Naive thymus-derived CD4-positive, alpha-beta T cell (primary cell): ENCODE data around the gene ILF3. TPM values are rescaled to one million over a fixed set of nuclear protein-coding genes. Genes with fewer than 3 reads are reported as not detected.
A peak's percentile ranks its signal among the peaks of the same experiment; 100 is the strongest.

Source experiments
- ATAC-seq: fragments of 150-1000 bp; cut with Tn5 transposase; 2 replicates; pipeline ENCODE4 v1.10.0; 2021; ENCODE audit warnings: mild to moderate bottlenecking, moderate library complexity
- CTCF ChIA-PET: fragments of 350-600 bp; sonication (Branson Sonifier 250); formaldehyde crosslinking; loops from one replicate; lab custom pipeline; 2021; ENCODE audit warnings: antibody characterized with exemption; lab: Charles Lee
- POLR2A ChIA-PET: fragments of 350-600 bp; sonication (Branson Sonifier 250); formaldehyde crosslinking; loops from one replicate; lab custom pipeline; 2021; ENCODE audit warnings: antibody characterized with exemption, inconsistent platforms; lab: Charles Lee
- DNase-seq, 9 donors: peaks; one replicate each; pipeline versions ENCODE4 v3.0.0 to v3.0.0-alpha.2; 2020 to 2022; ENCODE audit warnings: mixed read lengths in 1 of 9
- H3K27ac ChIP-seq: one replicate; pipeline ENCODE4 v1.7.0; 2013; ENCODE audit warnings: mild to moderate bottlenecking, low read depth, low read length, moderate library complexity
- H3K27me3 ChIP-seq, 2 donors: one replicate each; pipeline ENCODE4 v1.7.0; 2013; ENCODE audit warnings: low read length in 2 of 2, mild to moderate bottlenecking in 2 of 2, moderate library complexity in 2 of 2; ENCODE audit not compliant: control insufficient read depth in 2 of 2, insufficient read depth in 2 of 2
- H3K36me3 ChIP-seq, 3 experiments: 1 replicate in 2 of 3; 2 replicates in 1 of 3; pipeline ENCODE4 v1.7.0; 2013; ENCODE audit warnings: low read length in 3 of 3, mild to moderate bottlenecking in 3 of 3, moderate library complexity in 1 of 3; ENCODE audit not compliant: insufficient read depth in 3 of 3, control insufficient read depth in 2 of 3
- H3K4me1 ChIP-seq, 2 donors: one replicate each; pipeline ENCODE4 v1.7.0; 2013; ENCODE audit warnings: low read length in 2 of 2, mild to moderate bottlenecking in 2 of 2, moderate library complexity in 1 of 2; ENCODE audit not compliant: control insufficient read depth in 2 of 2, insufficient read depth in 2 of 2
- H3K4me3 ChIP-seq: 2 replicates; pipeline ENCODE4 v1.7.0; 2013; ENCODE audit warnings: mild to moderate bottlenecking, low read length
- H3K9me3 ChIP-seq, 3 experiments: 1 replicate in 2 of 3; 2 replicates in 1 of 3; pipeline ENCODE4 v1.7.0; 2013; ENCODE audit warnings: low read length in 3 of 3; ENCODE audit not compliant: control insufficient read depth in 2 of 3
- H3K27ac Mint-ChIP-seq, 9 donors: one replicate each; pipeline ENCODE4 v1.8.0; 2020 to 2022; ENCODE audit warnings: mixed read lengths in 9 of 9, mild to moderate bottlenecking in 8 of 9, moderate library complexity in 5 of 9, inconsistent platforms in 2 of 9
- H3K27me3 Mint-ChIP-seq, 5 donors: one replicate each; pipeline ENCODE4 v1.8.0; 2021 to 2022; ENCODE audit warnings: mixed read lengths in 5 of 5, mild to moderate bottlenecking in 1 of 5
- H3K36me3 Mint-ChIP-seq, 5 donors: one replicate each; pipeline ENCODE4 v1.8.0; 2020 to 2022; ENCODE audit warnings: mixed read lengths in 5 of 5, mild to moderate bottlenecking in 3 of 5, inconsistent platforms in 1 of 5
- H3K4me1 Mint-ChIP-seq, 7 donors: one replicate each; pipeline ENCODE4 v1.8.0; 2020 to 2022; ENCODE audit warnings: mixed read lengths in 7 of 7, mild to moderate bottlenecking in 3 of 7, inconsistent platforms in 1 of 7
- H3K4me3 Mint-ChIP-seq, 10 donors: one replicate each; pipeline ENCODE4 v1.8.0; 2020 to 2022; ENCODE audit warnings: mild to moderate bottlenecking in 10 of 10, mixed read lengths in 10 of 10, moderate library complexity in 6 of 10, inconsistent platforms in 2 of 10
- H3K9me3 Mint-ChIP-seq, 11 donors: one replicate each; pipeline ENCODE4 v1.8.0; 2020 to 2022; ENCODE audit warnings: mixed read lengths in 11 of 11, mild to moderate bottlenecking in 4 of 11, inconsistent platforms in 1 of 11, moderate library complexity in 1 of 11
- intact Hi-C, 2 donors: fragments of 100-400 bp; cut with micrococcal nuclease; formaldehyde crosslinking; loops; one replicate each; pipeline ENCODE4 v1.15.1; 2023
- polyA plus RNA-seq, 2 donors: library from polyadenylated mRNA; unstranded; fragments of 300-500 nt; fragmentation: Illumina TruSeq; gene quantifications; one replicate each; pipeline ENCODE4 v1.2.3, GENCODE V29; 2021
- total RNA-seq, 6 experiments: library from RNA in 5 of 6; stranded (reverse) in 5 of 6; gene quantifications; 1 replicate in 5 of 6; 2 replicates in 1 of 6; pipeline ENCODE4 v1.2.3 and lab custom pipeline; 2021 to 2026

ILF3 gene
- total and polyA plus RNA-seq, 7 experiments from 2014 or later: 91.0 to 515 (median 364) TPM

- Histone ChIP-seq H3K4me3 (no peak overlapping the region), H3K27me3 (no peaks in the 10 kb centered on the region), H3K9me3 (no peaks in the 10 kb centered on the region), H3K36me3 (peaks cover 0 to 62% (median 18%) of the 10 kb centered on the region in 3 experiments), H3K27ac (no peak overlapping the region), H3K4me1 (peaks cover 4 to 10% of the 10 kb centered on the region in 2 donors)
- ChIA-PET POLR2A (no interaction called here), CTCF (interaction anchor here (0.8 kb wide), 1 partner anchor 8 kb away, joined by 3 read pairs; no protein-coding TSS in a partner anchor)
- Mint-ChIP-seq H3K4me1 (peaks cover 8 to 19% (median 15%) of the 10 kb centered on the region in 7 donors), H3K27ac (peak overlapping the region in 1 of 9 donors; percentile 76), H3K36me3 (peaks cover 0 to 15% (median 6%) of the 10 kb centered on the region in 5 donors), H3K4me3 (peak overlapping the region in 1 of 10 donors; percentile 48), H3K9me3 (peaks cover 0 to 4% (median 0%) of the 10 kb centered on the region in 11 donors), H3K27me3 (peaks cover 0 to 7% (median 0%) of the 10 kb centered on the region in 5 donors)
- no peak for DNase-seq
- ATAC-seq: no peak
- intact Hi-C loops: loop anchor here in 1 of 2 donors (10.0 kb wide), 1 partner anchor 217 kb away; no protein-coding TSS in a partner anchor
These were observed 37.2 kb downstream of the ILF3 start for GRCh38 chr19:10691178-10691881.

- Mint-ChIP-seq H3K36me3 (peaks cover 0 to 14% (median 6%) of the 10 kb centered on the region in 5 donors), H3K27ac (peak overlapping the region in 1 of 9 donors; percentile 76), H3K9me3 (peaks cover 0 to 4% (median 0%) of the 10 kb centered on the region in 11 donors), H3K4me1 (peaks cover 12 to 23% (median 20%) of the 10 kb centered on the region in 7 donors), H3K4me3 (peak overlapping the region in 1 of 10 donors; percentile 48), H3K27me3 (peaks cover 0 to 7% (median 0%) of the 10 kb centered on the region in 5 donors)
- intact Hi-C loops: loop anchor here in 1 of 2 donors (10.0 kb wide), 1 partner anchor 217 kb away; no protein-coding TSS in a partner anchor
- Histone ChIP-seq H3K4me1 (peaks cover 4 to 10% of the 10 kb centered on the region in 2 donors), H3K9me3 (no peaks in the 10 kb centered on the region), H3K36me3 (peaks cover 0 to 56% (median 18%) of the 10 kb centered on the region in 3 experiments), H3K4me3 (no peak overlapping the region), H3K27me3 (no peaks in the 10 kb centered on the region), H3K27ac (no peak overlapping the region)
- CTCF ChIA-PET: interaction anchor here (0.8 kb wide), 1 partner anchor 8 kb away, joined by 3 read pairs; no protein-coding TSS in a partner anchor
- DNase-seq (no peak), ATAC-seq (no peak)
- POLR2A ChIA-PET: no interaction called here
These were observed 37.7 kb downstream of the ILF3 start for GRCh38 chr19:10691883-10692282.

GRCh38 chr19:10692673-10693264 lies 38.6 kb downstream of the ILF3 start:
- Mint-ChIP-seq H3K36me3 (peaks cover 0 to 13% (median 6%) of the 10 kb centered on the region in 5 donors), H3K9me3 (peaks cover 0 to 4% (median 0%) of the 10 kb centered on the region in 11 donors), H3K4me1 (peaks cover 12 to 23% (median 21%) of the 10 kb centered on the region in 7 donors), H3K27me3 (peaks cover 0 to 11% (median 0%) of the 10 kb centered on the region in 5 donors), H3K27ac (peak overlapping the region in 2 of 9 donors; percentile 21 to 39), H3K4me3 (peak overlapping the region in 1 of 10 donors; percentile 2)
- intact Hi-C loops: loop anchor here in 1 of 2 donors (10.0 kb wide), 1 partner anchor 218 kb away; no protein-coding TSS in a partner anchor
- no peak for DNase-seq
- peaks cover 0 to 48% (median 18%) of the 10 kb centered on the region in 3 experiments for H3K36me3 ChIP-seq
- no peaks in the 10 kb centered on the region for H3K9me3 ChIP-seq
- no peaks in the 10 kb centered on the region for H3K27me3 ChIP-seq
- H3K27ac ChIP-seq: no peak overlapping the region
- ChIA-PET POLR2A (no interaction called here), CTCF (no interaction called here)
- no peak overlapping the region for H3K4me3 ChIP-seq
- peaks cover 4 to 10% of the 10 kb centered on the region in 2 donors for H3K4me1 ChIP-seq
- no peak for ATAC-seq

- Mint-ChIP-seq H3K4me1 (peaks cover 12 to 23% (median 21%) of the 10 kb centered on the region in 7 donors), H3K27me3 (peaks cover 0 to 11% (median 0%) of the 10 kb centered on the region in 5 donors), H3K36me3 (peaks cover 0 to 13% (median 0%) of the 10 kb centered on the region in 5 donors), H3K4me3 (peak overlapping the region in 9 of 10 donors; percentile 27 to 89 (median 84)), H3K27ac (no peak overlapping the region), H3K9me3 (peaks cover 0 to 4% (median 0%) of the 10 kb centered on the region in 11 donors)
- no peak overlapping the region for H3K27ac ChIP-seq
- DNase-seq: no peak
- ChIA-PET POLR2A (interaction anchor here (0.9 to 1.6 kb wide), 3 partner anchors 10 to 45 kb away, joined by 3 to 5 read pairs (median 4); no protein-coding TSS in a partner anchor), CTCF (no interaction called here)
- no peaks in the 10 kb centered on the region for H3K9me3 ChIP-seq
- no peak overlapping the region for H3K4me3 ChIP-seq
- peaks cover 0 to 28% (median 17%) of the 10 kb centered on the region in 3 experiments for H3K36me3 ChIP-seq
- ATAC-seq: no peak
- H3K27me3 ChIP-seq: no peaks in the 10 kb centered on the region
- intact Hi-C loops: loop anchor here (1.0 to 10.0 kb wide), 6 partner anchors 41 to 293 kb away; partner anchors contain the start of genes CDKN2D (in 2 of the 2), CDC37 (in 1 of the 2), ILF3 (in 1 of the 2) and KEAP1 (in 1 of the 2)
- peaks cover 4 to 10% of the 10 kb centered on the region in 2 donors for H3K4me1 ChIP-seq
These were observed 40.7 kb downstream of the ILF3 start for GRCh38 chr19:10694706-10695307.

GRCh38 chr19:10695401-10696398 lies 41.6 kb downstream of the ILF3 start:
- Histone ChIP-seq H3K27me3 (no peaks in the 10 kb centered on the region), H3K4me1 (peaks cover 4 to 10% of the 10 kb centered on the region in 2 donors), H3K4me3 (peak overlapping the region; percentile 36), H3K9me3 (no peaks in the 10 kb centered on the region), H3K27ac (no peak overlapping the region), H3K36me3 (peaks cover 0 to 19% (median 10%) of the 10 kb centered on the region in 3 experiments)
- Mint-ChIP-seq H3K27ac (peak overlapping the region in 8 of 9 donors; percentile 9 to 88 (median 56)), H3K36me3 (peaks cover 0 to 11% (median 0%) of the 10 kb centered on the region in 5 donors), H3K4me3 (peak overlapping the region; percentile 81 to 89 (median 86)), H3K4me1 (peaks cover 12 to 25% (median 21%) of the 10 kb centered on the region in 7 donors), H3K9me3 (peaks cover 0 to 4% (median 0%) of the 10 kb centered on the region in 11 donors), H3K27me3 (peaks cover 0 to 11% (median 0%) of the 10 kb centered on the region in 5 donors)
- intact Hi-C loops: loop anchor here (1.0 to 10.0 kb wide), 6 partner anchors 41 to 293 kb away; partner anchors contain the start of genes CDKN2D (in 2 of the 2), CDC37 (in 1 of the 2), ILF3 (in 1 of the 2) and KEAP1 (in 1 of the 2)
- ChIA-PET CTCF (interaction anchor here (0.7 kb wide), 1 partner anchor 35 kb away, joined by 3 read pairs; no protein-coding TSS in a partner anchor), POLR2A (interaction anchor here (0.6 to 1.6 kb wide), 6 partner anchors 8 to 92 kb away, joined by 3 to 7 read pairs (median 4); no protein-coding TSS in a partner anchor)
- DNase-seq: peak; percentile 79 to 90 (median 85)
- ATAC-seq: peak; percentile 99
